Measurements from ENCODE around the gene FTSJ1. TPM values are rescaled to one million over a fixed set of nuclear protein-coding genes. Genes with fewer than 3 reads are reported as not detected.
A peak's percentile ranks its signal among the peaks of the same experiment; 100 is the strongest.

FTSJ1 gene
- total RNA-seq, 1 donor, result 55.0 TPM

DNA sequence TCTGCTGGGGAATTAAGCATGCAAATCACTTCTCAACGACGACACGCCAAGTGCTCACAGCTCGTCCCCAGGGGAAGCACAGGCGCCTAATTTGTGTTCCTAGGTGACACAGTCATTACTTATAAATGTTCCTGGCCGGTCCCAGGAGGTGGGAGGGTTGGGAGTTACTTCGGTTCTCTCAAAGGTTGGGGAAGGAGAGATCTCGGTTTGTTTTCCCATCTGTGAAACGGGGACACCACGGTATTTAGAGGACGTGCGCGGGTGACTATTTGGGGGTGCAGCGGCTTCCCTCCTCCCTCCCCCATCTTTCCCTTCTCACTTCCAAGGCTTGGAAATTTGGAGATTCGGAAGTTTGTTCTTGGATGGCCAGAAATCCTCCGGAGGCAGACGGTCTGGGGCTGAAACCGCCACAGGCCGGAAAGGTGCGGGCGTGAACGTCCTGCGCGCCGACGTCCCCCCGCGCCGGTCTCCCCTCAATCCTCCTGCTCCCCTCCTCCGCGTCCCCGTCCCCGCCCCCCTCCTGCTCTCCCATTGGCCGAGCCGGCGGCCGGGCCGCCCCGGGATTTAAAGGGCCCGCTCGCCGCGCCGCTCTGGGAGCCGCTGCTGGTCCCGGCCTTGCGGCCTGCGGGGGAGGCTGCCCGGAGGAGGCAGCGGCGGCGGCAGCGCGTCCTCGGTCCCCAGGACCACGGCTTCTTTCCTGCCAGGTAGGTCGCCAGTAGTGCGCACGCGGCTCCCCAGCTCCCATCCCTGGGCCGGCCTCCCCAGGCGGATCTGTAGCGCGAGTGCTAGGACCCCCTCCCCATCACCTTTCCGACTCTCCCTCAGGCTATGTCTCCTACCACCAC lies 32.6 kb downstream of the FTSJ1 start, which contains the start of gene PORCN:
Gene PORCN, plus strand, starts transcription at position 593 of the 845 bp plus-strand sequence. CDS start 829 bp downstream, outside the sequence.
- peak; percentile 47 for DNase-seq (ENCODE audit: low read depth)

DNA sequence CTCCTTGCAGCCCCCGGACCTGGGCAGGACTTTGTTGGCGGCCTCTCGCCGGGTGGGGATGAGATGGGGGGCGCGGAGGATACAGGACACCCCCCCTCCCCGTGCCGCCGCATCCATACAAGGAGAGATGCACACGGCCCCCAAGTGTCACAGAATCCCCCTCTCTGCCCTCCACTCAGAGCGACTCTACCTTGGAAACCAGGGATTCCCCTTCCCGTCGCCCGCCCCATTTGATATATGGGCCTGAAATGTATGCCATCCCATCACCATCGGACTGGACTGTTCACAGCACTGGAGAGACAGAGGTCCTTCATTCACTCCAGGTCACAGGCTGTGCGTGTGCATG lies 33.2 kb downstream of the FTSJ1 start:
- TF ChIP-seq, protein P1, sequence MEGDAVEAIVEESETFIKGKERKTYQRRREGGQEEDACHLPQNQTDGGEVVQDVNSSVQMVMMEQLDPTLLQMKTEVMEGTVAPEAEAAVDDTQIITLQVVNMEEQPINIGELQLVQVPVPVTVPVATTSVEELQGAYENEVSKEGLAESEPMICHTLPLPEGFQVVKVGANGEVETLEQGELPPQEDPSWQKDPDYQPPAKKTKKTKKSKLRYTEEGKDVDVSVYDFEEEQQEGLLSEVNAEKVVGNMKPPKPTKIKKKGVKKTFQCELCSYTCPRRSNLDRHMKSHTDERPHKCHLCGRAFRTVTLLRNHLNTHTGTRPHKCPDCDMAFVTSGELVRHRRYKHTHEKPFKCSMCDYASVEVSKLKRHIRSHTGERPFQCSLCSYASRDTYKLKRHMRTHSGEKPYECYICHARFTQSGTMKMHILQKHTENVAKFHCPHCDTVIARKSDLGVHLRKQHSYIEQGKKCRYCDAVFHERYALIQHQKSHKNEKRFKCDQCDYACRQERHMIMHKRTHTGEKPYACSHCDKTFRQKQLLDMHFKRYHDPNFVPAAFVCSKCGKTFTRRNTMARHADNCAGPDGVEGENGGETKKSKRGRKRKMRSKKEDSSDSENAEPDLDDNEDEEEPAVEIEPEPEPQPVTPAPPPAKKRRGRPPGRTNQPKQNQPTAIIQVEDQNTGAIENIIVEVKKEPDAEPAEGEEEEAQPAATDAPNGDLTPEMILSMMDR (IDR thresholded peaks at IDR 0.05; ENCODE audit: insufficient read depth, low read length), result no peak
- H3K4me3 ChIP-seq (ENCODE audit: low read depth, low read length), result peak overlapping the region; percentile 77
- no peak for DNase-seq (ENCODE audit: low read depth)

More for the DNA sequence above, 32.6 kb downstream of the FTSJ1 start, which contains the start of gene PORCN:
- TF ChIP-seq, protein P1 (IDR thresholded peaks at IDR 0.05; ENCODE audit: insufficient read depth, low read length), result no peak
- peak within 1 kb of the TSS; percentile 77 for H3K4me3 ChIP-seq (ENCODE audit: low read depth, low read length)

DNA sequence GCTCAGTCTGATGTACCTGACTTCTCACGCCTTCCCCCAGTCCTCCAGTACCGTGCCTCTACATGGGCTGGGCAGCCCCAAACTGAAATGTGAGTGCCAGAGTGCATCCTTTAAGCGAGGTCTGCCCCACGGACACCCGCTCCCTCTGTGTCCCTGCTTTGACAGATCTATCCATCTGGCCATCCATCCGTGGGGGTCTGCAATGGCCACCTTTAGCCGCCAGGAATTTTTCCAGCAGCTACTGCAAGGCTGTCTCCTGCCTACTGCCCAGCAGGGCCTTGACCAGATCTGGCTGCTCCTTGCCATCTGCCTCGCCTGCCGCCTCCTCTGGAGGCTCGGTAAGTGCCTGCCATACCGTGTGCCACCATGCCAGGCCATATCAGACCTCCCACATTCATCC lies 33.6 kb downstream of the FTSJ1 start:
- H3K4me3 ChIP-seq (ENCODE audit: low read depth, low read length), result peak overlapping the region; percentile 77
- TF ChIP-seq, protein P1 (IDR thresholded peaks at IDR 0.05; ENCODE audit: insufficient read depth, low read length), result no peak
- DNase-seq (ENCODE audit: low read depth), result no peak

DNA sequence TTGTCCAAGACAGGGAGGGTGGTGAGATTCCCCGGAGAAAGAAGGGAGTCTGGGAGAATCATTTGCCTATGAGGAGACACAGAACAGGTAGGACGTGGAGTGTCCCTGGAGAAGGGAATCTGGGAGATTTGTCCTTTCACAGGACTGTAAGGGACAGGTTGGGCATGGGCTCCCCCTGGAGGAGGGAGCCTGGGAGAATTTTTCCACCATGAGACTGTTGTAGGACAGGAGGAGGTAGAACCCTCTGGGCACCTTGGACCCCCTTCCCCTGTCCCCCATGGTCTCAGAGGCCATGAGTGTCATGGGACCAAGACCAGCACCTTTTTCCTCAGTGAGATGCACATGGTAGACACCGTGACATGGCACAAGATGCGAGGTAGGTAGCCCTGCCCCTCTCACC lies 35.6 kb downstream of the FTSJ1 start:
- DNase-seq (ENCODE audit: low read depth), result no peak
- no peak overlapping the region for H3K4me3 ChIP-seq (ENCODE audit: low read depth, low read length)
- TF ChIP-seq, protein P1 (IDR thresholded peaks at IDR 0.05; ENCODE audit: insufficient read depth, low read length), result peak; percentile 47

DNA sequence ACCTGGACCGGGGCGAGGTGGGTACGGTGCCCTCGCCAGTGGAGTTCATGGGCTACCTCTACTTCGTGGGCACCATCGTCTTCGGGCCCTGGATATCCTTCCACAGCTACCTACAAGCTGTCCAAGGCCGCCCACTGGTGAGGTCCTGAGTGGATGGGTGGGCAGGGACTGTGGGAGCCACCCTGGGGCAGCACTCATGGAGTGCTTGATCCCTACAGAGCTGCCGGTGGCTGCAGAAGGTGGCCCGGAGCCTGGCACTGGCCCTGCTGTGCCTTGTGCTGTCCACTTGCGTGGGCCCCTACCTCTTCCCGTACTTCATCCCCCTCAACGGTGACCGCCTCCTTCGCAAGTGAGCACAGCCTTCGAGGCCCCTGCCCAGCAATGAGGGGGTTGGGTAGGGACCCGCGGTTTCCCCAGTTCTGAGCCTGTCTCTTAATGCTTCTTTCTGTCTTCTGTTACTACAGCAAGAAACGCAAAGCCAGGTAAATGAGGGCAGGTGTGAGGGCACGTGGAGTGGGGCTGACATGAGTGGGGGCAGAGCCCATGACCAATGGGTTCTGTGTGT lies 36.5 kb downstream of the FTSJ1 start:
- no peak for DNase-seq (ENCODE audit: low read depth)
- no peak overlapping the region for H3K4me3 ChIP-seq (ENCODE audit: low read depth, low read length)
- TF ChIP-seq, protein P1 (IDR thresholded peaks at IDR 0.05; ENCODE audit: insufficient read depth, low read length), result no peak

DNA sequence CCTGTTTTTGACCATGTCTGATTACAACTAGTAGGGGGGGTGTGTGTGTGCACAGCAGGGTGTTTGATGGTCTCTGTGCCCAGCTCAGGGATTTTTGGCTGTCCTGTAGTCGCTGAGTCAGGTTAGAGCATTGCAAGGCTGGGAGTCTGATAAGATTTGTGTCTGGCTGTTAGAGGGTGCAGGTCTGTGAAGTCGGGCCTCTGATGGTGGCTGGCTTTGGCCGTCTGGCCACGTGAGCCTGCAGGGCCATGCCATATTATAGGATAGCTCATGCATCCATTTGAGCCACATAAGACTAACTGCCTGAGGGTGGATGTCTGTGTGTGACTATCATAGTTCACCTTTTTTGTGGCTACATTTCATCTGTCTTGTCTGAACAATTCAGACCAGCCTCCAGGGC lies 37.7 kb downstream of the FTSJ1 start:
- no peak for DNase-seq (ENCODE audit: low read depth)
- TF ChIP-seq, protein P1 (IDR thresholded peaks at IDR 0.05; ENCODE audit: insufficient read depth, low read length), result no peak
- no peak overlapping the region for H3K4me3 ChIP-seq (ENCODE audit: low read depth, low read length)
